GM12878 (cell line): ENCODE measurements around the gene SOX5. TPM values are rescaled to one million over a fixed set of nuclear protein-coding genes. Genes with fewer than 3 reads are reported as not detected.

Experiments used
- ATAC-seq: fragments of 200-7000 bp; cut with Tn5 transposase; 3 replicates; pipeline ENCODE4 v1.9.1; 2020; ENCODE audit warnings: mild to moderate bottlenecking, moderate library complexity
- BruUV-seq: library from RNA; stranded (reverse); fragments of 400-500 nt; replicated peaks from 2 replicates; lab custom pipeline; 2021; lab: Mats Ljungman, UMichigan
- CTCF ChIA-PET: fragments of 300-600 bp; sonication (Branson Sonifier 250); formaldehyde crosslinking; extraction: SDS; loops from one replicate; lab custom pipeline; 2021; ENCODE audit warnings: inconsistent platforms; lab: Yijun Ruan, JAX
- POLR2A ChIA-PET: fragments of 350-600 bp; formaldehyde crosslinking; extraction: SDS; loops from one replicate; lab custom pipeline; 2021; ENCODE audit warnings: inconsistent platforms; lab: Charles Lee
- RAD21 ChIA-PET: fragments of 300-600 bp; sonication (Branson Sonifier 250); formaldehyde crosslinking; loops from one replicate; lab custom pipeline; 2023; ENCODE audit warnings: antibody characterized with exemption; ENCODE audit not compliant: unreplicated experiment; lab: Charles Lee
- SMC1A ChIA-PET: fragments of 300-600 bp; sonication (Branson Sonifier 250); formaldehyde crosslinking; loops from one replicate; lab custom pipeline; 2023; ENCODE audit not compliant: unreplicated experiment, uncharacterized antibody; lab: Charles Lee
- DNase-seq: peaks from one replicate; pipeline ENCODE4 v3.0.0-alpha.2; 2011; ENCODE audit warnings: low read depth, low spot score
- FAIRE-seq: peaks from 3 replicates; lab custom pipeline; 2011; peaks lifted over from hg19 to GRCh38; lab: Jason Lieb, UNC
- H2AFZ ChIP-seq: 2 replicates; pipeline ENCODE4 v1.6.0; 2011; ENCODE audit warnings: low read depth, low read length, control low read depth; ENCODE audit not compliant: control insufficient read depth
- H3K27ac ChIP-seq: 2 replicates; pipeline ENCODE4 v1.5.1; 2011; ENCODE audit warnings: control low read depth; ENCODE audit not compliant: control insufficient read depth, insufficient read depth
- H3K27me3 ChIP-seq, 2 experiments: replicated peaks in 1 of 2; 2 replicates each; pipeline versions ENCODE4 v1.6.0 to v1.6.1; 2011; ENCODE audit warnings: low read length in 1 of 2; ENCODE audit not compliant: control insufficient read depth in 2 of 2, insufficient read depth in 2 of 2
- H3K36me3 ChIP-seq, 2 experiments: 2 replicates each; pipeline ENCODE4 v1.5.1; 2011; ENCODE audit warnings: low read length in 1 of 2; ENCODE audit not compliant: control insufficient read depth in 2 of 2, insufficient read depth in 2 of 2
- H3K4me1 ChIP-seq: 2 replicates; pipeline ENCODE4 v1.6.1; 2011; ENCODE audit warnings: mild to moderate bottlenecking, low read length, moderate library complexity, mixed read lengths; ENCODE audit not compliant: control insufficient read depth, insufficient read depth
- H3K4me2 ChIP-seq: 2 replicates; pipeline ENCODE4 v1.6.0; 2011; ENCODE audit warnings: control low read depth; ENCODE audit not compliant: control insufficient read depth, insufficient read depth
- H3K4me3 ChIP-seq: fragments of 200-600 bp; sonication (generic); 2 replicates; pipeline ENCODE4 v1.5.1; 2016
- H3K79me2 ChIP-seq: 2 replicates; pipeline ENCODE4 v1.6.0; 2011; ENCODE audit warnings: low read length; ENCODE audit not compliant: control insufficient read depth, insufficient read depth
- H3K9ac ChIP-seq: 2 replicates; pipeline ENCODE4 v1.8.0; 2011; ENCODE audit warnings: low read length, control low read depth, mixed read lengths; ENCODE audit not compliant: control insufficient read depth, insufficient read depth
- H3K9me3 ChIP-seq: replicated peaks from 3 replicates; pipeline ENCODE4 v1.5.1; 2011; ENCODE audit warnings: mild to moderate bottlenecking, low read length; ENCODE audit not compliant: control insufficient read depth, insufficient read depth
- H4K20me1 ChIP-seq: 2 replicates; pipeline ENCODE4 v1.6.0; 2011; ENCODE audit not compliant: control insufficient read depth, insufficient read depth
- BMI1 ChIP-seq: fragments of 450-650 bp; IDR thresholded peaks from 2 replicates; pipeline ENCODE4 v1.6.1; 2016; ENCODE audit warnings: mild to moderate bottlenecking, moderate library complexity, borderline replicate concordance
- CBX3 ChIP-seq: fragments of 200-600 bp; sonication (generic); IDR thresholded peaks from 2 replicates; pipeline ENCODE4 v1.6.1; 2016; ENCODE audit warnings: low read depth, borderline replicate concordance
- E2F8 ChIP-seq: fragments of 450-650 bp; IDR thresholded peaks from 2 replicates; pipeline ENCODE4 v1.6.1; 2018; ENCODE audit warnings: mild to moderate bottlenecking, low read depth, moderate library complexity; ENCODE audit not compliant: partially characterized antibody
- EED ChIP-seq: sonication (generic); IDR thresholded peaks from 2 replicates; pipeline ENCODE4 v1.6.1; 2016; ENCODE audit warnings: antibody characterized with exemption, low read depth
- ELK1 ChIP-seq: IDR thresholded peaks from 2 replicates; pipeline ENCODE4 v1.6.1; 2012; ENCODE audit warnings: low read depth, low read length, improper control_type of control experiment
- HCFC1 ChIP-seq: fragments of 150-350 bp; IDR thresholded peaks from 2 replicates; pipeline ENCODE4 v1.6.1; 2014; ENCODE audit warnings: low read length
- JUNB ChIP-seq: IDR thresholded peaks from 2 replicates; pipeline ENCODE4 v1.6.1; 2016; ENCODE audit warnings: antibody characterized with exemption, mild to moderate bottlenecking
- JUND ChIP-seq: IDR thresholded peaks from 2 replicates; pipeline ENCODE4 v1.6.1; 2012; ENCODE audit warnings: low read depth, mild to moderate bottlenecking, low read length, improper control_type of control experiment, moderate library complexity
- LARP7 ChIP-seq: fragments of 450-650 bp; IDR thresholded peaks from 2 replicates; pipeline ENCODE4 v1.6.1; 2017; ENCODE audit warnings: mild to moderate bottlenecking
- MLLT1 ChIP-seq: fragments of 450-650 bp; IDR thresholded peaks from 2 replicates; pipeline ENCODE4 v1.6.1; 2016; ENCODE audit warnings: mild to moderate bottlenecking
- POU2F2 ChIP-seq: IDR thresholded peaks from 3 replicates; pipeline ENCODE4 v1.6.1; 2011; ENCODE audit warnings: low read depth, mild to moderate bottlenecking, low read length, borderline replicate concordance
- SIN3A ChIP-seq: IDR thresholded peaks from 2 replicates; pipeline ENCODE4 v1.6.1; 2012; ENCODE audit warnings: low read depth, low read length, improper control_type of control experiment
- SKIL ChIP-seq: fragments of 450-650 bp; IDR thresholded peaks from 2 replicates; pipeline ENCODE4 v1.6.1; 2017; ENCODE audit warnings: mild to moderate bottlenecking, low read depth, inconsistent platforms; ENCODE audit not compliant: poor library complexity, severe bottlenecking
- SREBF2 ChIP-seq: IDR thresholded peaks from 2 replicates; pipeline ENCODE4 v1.6.1; 2012; ENCODE audit warnings: mild to moderate bottlenecking, low read length
- ZNF207 ChIP-seq: fragments of 450-650 bp; IDR thresholded peaks from 2 replicates; pipeline ENCODE4 v1.6.1; 2014; ENCODE audit warnings: antibody characterized with exemption, mild to moderate bottlenecking, borderline replicate concordance
- WGBS: methylation state at CpG from one replicate; pipeline ENCODE4 v1.1.6; 2016; ENCODE audit warnings: low lambda C conversion rate; ENCODE audit not compliant: insufficient replicate concordance, insufficient coverage; ENCODE audit errors: missing lambda C conversion rate; 5-methylcytosine and 5-hydroxymethylcytosine counted together
- in situ Hi-C: fragments of 300-500 bp; cut with MboI; formaldehyde crosslinking; loops from 9 replicates; pipeline ENCODE4 v1.14.3; 2018; ENCODE audit warnings: mixed read lengths
- intact Hi-C: fragments of 100-400 bp; cut with micrococcal nuclease; formaldehyde crosslinking; loops from one replicate; pipeline ENCODE4 v1.14.2; 2022; ENCODE audit not compliant: unreplicated experiment
- polyA plus RNA-seq, 11 experiments: library from polyadenylated mRNA; depleted of rRNA in 4 of 11; unstranded in 6 of 11; stranded (reverse) in 5 of 11; fragments of >200 nt; fragmentation: Nextera tagmentation in 4 of 11; fragmentation: Illumina TruSeq in 1 of 11; extraction: Ambion mirVana in 4 of 11; extraction: Trizol in 1 of 11; gene quantifications; 1 replicate in 1 of 11; 2 replicates in 10 of 11; pipeline versions ENCODE4 v1.2.1 to v1.2.3, GENCODE V29; 2011 to 2016; ENCODE audit warnings: inconsistent platforms in 2 of 11, missing spikeins in 2 of 11, low read depth in 1 of 11
- total RNA-seq, 4 experiments: library from RNA; depleted of rRNA in 3 of 4; stranded (reverse); fragments of >200 nt in 3 of 4; fragmentation: Illumina TruSeq in 1 of 4; extraction: Trizol in 1 of 4; gene quantifications; 2 replicates each; pipeline versions ENCODE4 v1.2.1 to v1.2.3, GENCODE V29; 2013 to 2021
- TF ChIP-seq, protein P1 (sequence below): IDR thresholded peaks from 2 replicates; pipeline ENCODE4 v1.6.1; 2011; ENCODE audit warnings: borderline replicate concordance, low read depth, mild to moderate bottlenecking, moderate library complexity, mixed read lengths, low read length; ENCODE audit not compliant: insufficient read depth; ENCODE audit errors: extremely low read length
- TF ChIP-seq, protein P2 (sequence below): IDR thresholded peaks from 2 replicates; pipeline ENCODE4 v1.6.1; 2012; ENCODE audit warnings: low read depth, low read length, improper control_type of control experiment

SOX5 gene
- total and polyA plus RNA-seq, 10 of the 15 experiments (the other 5 are each of a cell fraction or from before 2014, with no cell fraction given): 0.08 to 1.0 (median 0.24) TPM

DNA sequence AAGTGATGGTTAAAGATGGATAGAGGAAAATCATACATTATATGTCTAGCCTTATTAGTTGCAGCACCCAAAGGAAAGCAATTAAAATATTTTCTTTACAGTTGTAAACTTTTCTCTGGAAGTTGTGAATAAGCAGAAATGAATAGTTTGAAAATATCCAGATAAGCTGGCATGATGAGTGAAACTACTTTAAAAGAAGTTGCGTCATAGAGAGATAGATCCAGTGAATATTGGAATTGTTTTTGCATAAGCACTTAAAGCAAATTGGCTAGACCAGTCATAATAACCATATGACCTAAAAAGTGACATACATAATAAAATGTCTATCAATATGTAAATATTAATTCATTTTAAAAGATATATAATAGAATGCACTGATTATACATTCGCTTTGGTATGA lies 132.1 kb downstream of the SOX5 start:
- TF ChIP-seq MLLT1 (no peak), SIN3A (no peak), ELK1 (no peak), BMI1 (no peak), JUNB (no peak), SKIL (no peak), JUND (no peak), CBX3 (no peak), ZNF207 (no peak), POU2F2 (no peak), LARP7 (no peak), HCFC1 (no peak), E2F8 (no peak), SREBF2 (no peak), EED (no peak)
- TF ChIP-seq, protein P1, sequence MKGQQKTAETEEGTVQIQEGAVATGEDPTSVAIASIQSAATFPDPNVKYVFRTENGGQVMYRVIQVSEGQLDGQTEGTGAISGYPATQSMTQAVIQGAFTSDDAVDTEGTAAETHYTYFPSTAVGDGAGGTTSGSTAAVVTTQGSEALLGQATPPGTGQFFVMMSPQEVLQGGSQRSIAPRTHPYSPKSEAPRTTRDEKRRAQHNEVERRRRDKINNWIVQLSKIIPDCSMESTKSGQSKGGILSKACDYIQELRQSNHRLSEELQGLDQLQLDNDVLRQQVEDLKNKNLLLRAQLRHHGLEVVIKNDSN: no peak
- TF ChIP-seq, protein P2, sequence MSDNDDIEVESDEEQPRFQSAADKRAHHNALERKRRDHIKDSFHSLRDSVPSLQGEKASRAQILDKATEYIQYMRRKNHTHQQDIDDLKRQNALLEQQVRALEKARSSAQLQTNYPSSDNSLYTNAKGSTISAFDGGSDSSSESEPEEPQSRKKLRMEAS: no peak
- DNase-seq (no peak), ATAC-seq (no peak), FAIRE-seq (no peak)
- Histone ChIP-seq H3K4me3 (no peak overlapping the region), H2AFZ (no peak overlapping the region), H3K27ac (no peak overlapping the region), H3K4me2 (no peak overlapping the region), H3K9me3 (no peaks in the 10 kb centered on the region), H3K9ac (no peak overlapping the region), H3K4me1 (no peaks in the 10 kb centered on the region), H3K36me3 (no peaks in the 10 kb centered on the region), H3K79me2 (no peaks in the 10 kb centered on the region), H4K20me1 (no peaks in the 10 kb centered on the region), H3K27me3 (no peaks in the 10 kb centered on the region)
- ChIA-PET CTCF (no interaction called here), RAD21 (no interaction called here), POLR2A (no interaction called here), SMC1A (no interaction called here)
- intact Hi-C loops: no loop called here
- in situ Hi-C loops: no loop called here
- BruUV-seq: no TSS peak
- WGBS: 58% methylated on average over 2 of the region's 2 CpGs
